NCI-H2081 (cell line): ENCODE data around the gene GAS2L3.

ENCODE experiments used
- DNase-seq, 2 experiments: peaks; one replicate each; lab custom pipeline; 2025; lab: John Stamatoyannopoulos, UW

Gene GAS2L3

DNA sequence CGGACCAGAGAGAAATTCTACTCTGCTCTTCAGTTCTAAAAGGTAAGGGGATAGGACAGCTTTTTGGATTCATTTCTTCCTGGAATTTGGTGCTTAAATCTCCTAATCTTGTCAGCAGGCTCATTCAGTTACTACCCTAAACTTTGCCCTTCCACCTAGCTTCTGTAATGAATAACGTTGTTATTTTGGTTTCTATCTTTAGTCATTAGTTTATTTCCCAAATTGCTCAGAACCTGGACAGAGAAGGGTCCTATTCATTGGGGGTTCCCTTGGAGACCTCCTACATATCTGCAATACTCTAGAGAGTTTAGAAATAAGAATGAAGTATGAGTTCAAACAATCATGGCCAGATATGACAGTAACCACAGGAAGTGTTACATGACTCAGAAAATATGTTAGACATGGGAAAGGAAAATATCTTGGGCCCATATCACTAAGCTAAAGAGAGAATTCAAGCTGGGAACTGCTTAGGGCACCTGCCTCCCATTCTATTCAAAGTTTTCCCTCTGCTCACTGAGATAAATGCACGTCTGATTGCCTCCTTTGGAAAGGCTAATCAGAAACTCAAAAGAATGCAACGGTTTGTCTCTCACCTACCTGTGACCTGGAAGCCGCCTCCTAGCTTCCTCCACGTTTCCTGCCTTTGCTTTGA, 87.9 kb downstream of the GAS2L3 start:
- DNase-seq = no peak

DNA sequence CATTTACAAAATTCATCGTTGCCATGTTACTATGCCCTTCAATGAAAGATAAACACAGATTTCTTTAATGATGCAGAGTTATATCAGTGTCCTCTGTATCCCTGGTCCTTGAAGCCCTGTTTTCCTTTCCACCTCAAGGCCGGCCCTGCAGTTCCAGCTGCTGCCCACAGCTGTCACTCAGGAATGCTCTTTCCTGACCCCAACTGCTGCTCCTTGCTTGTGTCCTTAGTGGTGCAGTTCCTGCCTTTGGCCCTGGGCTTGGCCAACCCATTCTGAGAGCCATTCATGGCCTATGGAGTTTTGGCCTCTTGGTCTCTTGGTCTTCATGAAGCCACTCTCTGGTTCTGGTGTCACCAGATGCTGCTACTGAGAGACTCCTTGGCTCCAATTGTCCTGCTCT, 93.1 kb downstream of the GAS2L3 start:
- no peak for DNase-seq

- DNase-seq = peak; percentile 77 to 85
Observed at GRCh38 chr12:100668945-100669536, 95.6 kb downstream of the GAS2L3 start.

- no peak for DNase-seq
Observed at GRCh38 chr12:100669922-100670321, 96.4 kb downstream of the GAS2L3 start.

DNA sequence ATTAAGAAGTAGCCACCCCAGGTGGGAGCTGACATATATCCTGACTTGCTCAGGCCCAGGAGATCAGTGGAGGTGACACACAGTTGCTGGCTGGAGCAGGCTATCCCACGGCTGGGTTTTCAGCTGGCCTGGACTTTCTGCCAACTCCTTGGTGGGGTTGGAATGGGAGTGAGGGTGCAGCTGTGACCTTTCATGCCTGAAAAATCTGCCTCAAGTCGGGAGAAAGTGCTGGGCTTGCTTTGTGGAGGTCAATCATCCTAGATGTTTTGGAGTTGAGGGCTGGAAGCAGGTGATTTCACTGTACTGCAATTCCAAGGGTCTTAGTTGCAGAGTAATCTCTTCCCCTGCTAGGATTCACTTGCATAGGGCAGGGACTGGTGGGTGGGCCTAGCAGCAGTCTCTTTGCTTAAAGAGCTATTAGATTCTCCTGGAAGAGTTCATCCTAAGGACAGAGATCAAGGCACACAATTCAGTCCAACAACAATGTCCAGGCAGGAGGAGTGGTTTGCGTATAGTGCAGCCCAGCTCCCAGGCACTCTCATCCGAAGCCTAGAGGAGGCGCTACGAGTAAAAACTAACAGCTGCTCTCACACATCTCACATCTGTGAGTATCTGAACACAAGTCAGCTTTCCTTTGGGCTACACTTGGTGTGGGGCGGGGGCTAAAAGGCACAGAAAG, 98.1 kb downstream of the GAS2L3 start:
- DNase-seq = no peak

GRCh38 chr12:100672075-100672592, 98.7 kb downstream of the GAS2L3 start:
- DNase-seq = no peak

DNA sequence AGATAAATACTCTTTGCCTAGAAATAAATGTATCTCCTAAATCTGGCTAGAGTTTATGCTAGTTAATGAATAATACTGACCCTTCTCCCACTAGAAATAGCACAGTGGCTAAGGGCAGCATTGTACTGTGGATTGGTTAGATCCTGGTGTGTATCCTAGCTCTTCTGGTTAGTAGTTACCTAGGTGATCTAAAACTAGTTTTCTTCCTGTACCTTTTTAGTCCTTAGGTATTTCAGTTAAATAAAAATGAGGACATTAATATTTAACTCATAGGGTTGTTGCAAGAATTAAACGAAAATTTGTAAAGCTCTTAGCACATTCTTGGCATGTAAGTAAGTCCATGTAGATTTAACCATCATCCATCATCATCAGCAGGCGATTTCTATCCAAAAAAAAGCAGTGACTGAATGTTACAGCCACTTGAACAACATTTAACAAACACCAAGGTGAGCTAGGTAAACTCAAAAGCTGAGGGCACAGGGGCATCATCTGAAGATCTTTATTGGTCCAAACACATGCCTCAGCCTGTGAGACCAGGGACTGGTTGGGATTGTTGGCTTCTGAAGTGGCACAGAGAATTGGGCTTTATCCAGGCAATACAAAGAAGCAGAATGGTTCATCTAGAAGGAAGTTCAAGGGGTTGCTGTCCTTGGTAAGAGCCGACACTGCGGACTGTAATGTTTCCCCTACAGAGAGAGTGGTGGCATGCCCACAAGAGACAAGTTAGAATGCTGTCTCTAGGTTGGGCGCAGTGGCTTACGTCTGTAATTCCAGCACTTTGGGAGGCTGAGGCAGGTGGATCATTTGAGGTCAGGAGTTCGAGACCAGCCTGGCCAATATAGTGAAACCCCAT, 100.8 kb downstream of the GAS2L3 start:
- DNase-seq = no peak
